Fibroblast of the aortic adventitia (primary cell): ENCODE results near the gene SLCO4A1. TPM values are rescaled to one million over a fixed set of nuclear protein-coding genes. Genes with fewer than 3 reads are reported as not detected.

Experiments
- DNase-seq: peaks from one replicate; pipeline ENCODE4 v3.0.0-alpha.2; 2010; ENCODE audit warnings: low read depth
- H3K4me3 ChIP-seq: 2 replicates; pipeline ENCODE4 v1.5.1; 2011; ENCODE audit warnings: low read depth, mild to moderate bottlenecking, control low read depth, low read length, moderate library complexity
- total RNA-seq: library from RNA; depleted of rRNA; stranded (reverse); fragments of >200 nt; gene quantifications from 2 replicates; pipeline ENCODE4 v1.2.3, GENCODE V29; 2012; ENCODE audit warnings: low replicate concordance
- TF ChIP-seq, protein P1 (sequence below): IDR thresholded peaks from 2 replicates; pipeline ENCODE4 v1.5.1; 2011; ENCODE audit warnings: mild to moderate bottlenecking, low read length, control low read depth, inconsistent platforms; ENCODE audit not compliant: insufficient read depth

The SLCO4A1 gene
- total RNA-seq, 1 donor: 0.72 TPM

DNA sequence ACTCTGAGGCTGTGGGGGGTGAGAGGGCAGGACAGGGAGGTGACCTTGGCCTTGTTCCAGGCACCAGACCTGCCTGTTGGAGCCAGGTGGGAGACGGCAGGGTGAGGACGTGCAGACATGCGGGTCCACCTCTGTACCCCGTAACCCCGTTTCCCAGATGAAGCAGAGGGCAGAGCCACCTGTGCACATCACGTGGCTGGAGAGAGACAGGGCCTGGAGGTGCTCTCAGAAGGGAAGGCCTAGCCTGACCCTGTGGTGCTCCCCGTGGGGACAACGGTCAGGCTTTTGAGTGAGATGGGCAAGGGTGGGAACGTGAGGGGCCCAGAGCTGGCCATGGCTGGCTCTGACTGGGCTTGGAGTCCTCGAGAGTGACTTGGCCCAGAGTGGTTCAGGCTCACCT lies 72.9 kb downstream of the SLCO4A1 start:
- DNase-seq: no peak
- TF ChIP-seq, protein P1, sequence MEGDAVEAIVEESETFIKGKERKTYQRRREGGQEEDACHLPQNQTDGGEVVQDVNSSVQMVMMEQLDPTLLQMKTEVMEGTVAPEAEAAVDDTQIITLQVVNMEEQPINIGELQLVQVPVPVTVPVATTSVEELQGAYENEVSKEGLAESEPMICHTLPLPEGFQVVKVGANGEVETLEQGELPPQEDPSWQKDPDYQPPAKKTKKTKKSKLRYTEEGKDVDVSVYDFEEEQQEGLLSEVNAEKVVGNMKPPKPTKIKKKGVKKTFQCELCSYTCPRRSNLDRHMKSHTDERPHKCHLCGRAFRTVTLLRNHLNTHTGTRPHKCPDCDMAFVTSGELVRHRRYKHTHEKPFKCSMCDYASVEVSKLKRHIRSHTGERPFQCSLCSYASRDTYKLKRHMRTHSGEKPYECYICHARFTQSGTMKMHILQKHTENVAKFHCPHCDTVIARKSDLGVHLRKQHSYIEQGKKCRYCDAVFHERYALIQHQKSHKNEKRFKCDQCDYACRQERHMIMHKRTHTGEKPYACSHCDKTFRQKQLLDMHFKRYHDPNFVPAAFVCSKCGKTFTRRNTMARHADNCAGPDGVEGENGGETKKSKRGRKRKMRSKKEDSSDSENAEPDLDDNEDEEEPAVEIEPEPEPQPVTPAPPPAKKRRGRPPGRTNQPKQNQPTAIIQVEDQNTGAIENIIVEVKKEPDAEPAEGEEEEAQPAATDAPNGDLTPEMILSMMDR: no peak
- H3K4me3 ChIP-seq: no peak overlapping the region

- H3K4me3 ChIP-seq: no peak overlapping the region
- TF ChIP-seq, protein P1: no peak
- DNase-seq: peak; percentile 58
Observed at GRCh38 chr20:62716198-62716940, 74.1 kb downstream of the SLCO4A1 start.

GRCh38 chr20:62716941-62717310 lies 74.6 kb downstream of the SLCO4A1 start:
- TF ChIP-seq, protein P1: no peak
- no peak overlapping the region for H3K4me3 ChIP-seq
- DNase-seq: no peak

DNA sequence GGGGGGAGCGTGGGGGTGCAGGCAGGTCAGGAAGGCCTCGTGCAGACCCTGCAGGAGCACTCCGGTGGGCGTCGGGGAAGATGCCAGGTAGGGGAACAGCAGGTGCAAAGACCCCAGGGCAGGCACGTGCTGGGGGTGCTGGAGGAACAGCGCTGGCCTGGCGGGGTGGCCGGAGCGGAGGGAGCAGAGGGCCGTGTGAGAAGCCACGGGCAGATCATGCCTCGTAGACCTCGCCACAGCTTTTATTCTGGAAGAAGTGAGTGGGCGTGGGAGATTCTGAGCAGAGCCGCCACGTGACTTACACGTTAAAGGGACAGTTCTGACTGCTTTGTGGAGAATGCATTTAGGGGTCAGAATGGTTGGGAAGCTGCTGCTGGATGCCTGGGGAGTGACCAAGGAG lies 75.6 kb downstream of the SLCO4A1 start:
- no peak overlapping the region for H3K4me3 ChIP-seq
- TF ChIP-seq, protein P1: no peak
- no peak for DNase-seq

DNA sequence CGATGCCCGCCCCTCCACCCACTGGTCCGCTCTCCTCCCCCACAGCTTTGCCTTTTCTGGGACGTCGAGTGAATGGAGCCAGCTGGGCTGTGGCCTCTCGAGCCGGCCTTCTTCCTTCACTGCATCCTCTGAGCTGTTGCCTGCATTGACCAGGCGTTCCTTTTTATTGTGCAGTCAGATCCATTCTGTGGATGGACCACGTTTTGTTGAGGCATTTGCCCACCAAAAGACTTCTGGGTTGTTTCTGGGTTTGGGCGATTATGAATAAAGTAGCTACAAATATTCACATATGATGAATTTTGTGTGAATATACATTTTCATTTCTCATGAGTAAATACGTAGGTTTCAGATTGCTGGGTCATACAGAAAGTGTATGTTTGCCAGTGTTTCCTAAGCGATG lies 76.2 kb downstream of the SLCO4A1 start:
- TF ChIP-seq, protein P1: no peak
- no peak overlapping the region for H3K4me3 ChIP-seq
- DNase-seq: no peak

GRCh38 chr20:62719250-62719935 lies 77.1 kb downstream of the SLCO4A1 start:
- TF ChIP-seq, protein P1: no peak
- no peak overlapping the region for H3K4me3 ChIP-seq
- DNase-seq: peak; percentile 25

Other genes starting within 250 kb of the SLCO4A1 start
- 1.1 and 4.3 TPM in 2 replicates for gene CABLES2, start 235.2 kb upstream of the SLCO4A1 start, total RNA-seq
- gene RBBP8NL, start 215.0 kb upstream of the SLCO4A1 start, total RNA-seq: not detected in 2 replicates
- gene GATA5, start 166.5 kb upstream of the SLCO4A1 start, total RNA-seq: 0.08 TPM in 1 of 2 replicates, not detected in the other
- 8.0 TPM in 1 of 2 replicates, not detected in the other for gene NTSR1, start 66.3 kb downstream of the SLCO4A1 start, total RNA-seq
- 16.8 and 21.7 TPM in 2 replicates for gene MRGBP, start 154.0 kb downstream of the SLCO4A1 start, total RNA-seq
- gene OGFR, start 162.3 kb downstream of the SLCO4A1 start, total RNA-seq: 31.0 and 46.4 TPM in 2 replicates
- 0.36 and 0.98 TPM in 2 replicates for gene COL9A3, start 174.5 kb downstream of the SLCO4A1 start, total RNA-seq
- gene TCFL5, start 219.3 kb downstream of the SLCO4A1 start, total RNA-seq: 23.7 and 27.9 TPM in 2 replicates